CD14-positive monocyte (primary cell): ENCODE results near the gene RNASE7. TPM values are rescaled to one million over a fixed set of nuclear protein-coding genes. Genes with fewer than 3 reads are reported as not detected.

Source experiments
- DNase-seq, 3 donors: peaks; one replicate each; pipeline ENCODE4 v3.0.0-alpha.2; 2011 to 2022
- H2AFZ ChIP-seq: 2 replicates; pipeline ENCODE4 v1.6.0; 2012; ENCODE audit warnings: mild to moderate bottlenecking, low read depth, low read length, inconsistent platforms; ENCODE audit not compliant: insufficient read depth, poor library complexity, severe bottlenecking
- H3K27ac ChIP-seq, 2 donors: 1 replicate in 1 of 2; 2 replicates in 1 of 2; pipeline ENCODE4 v1.5.1; 2012 to 2013; ENCODE audit warnings: low read length in 2 of 2, control low read depth in 1 of 2, inconsistent platforms in 1 of 2, low read depth in 1 of 2, mild to moderate bottlenecking in 1 of 2
- H3K27me3 ChIP-seq, 2 donors: one replicate each; pipeline versions ENCODE4 v1.6.0 to v1.6.1; 2011 to 2013; ENCODE audit warnings: low read length in 2 of 2; ENCODE audit not compliant: control insufficient read depth in 2 of 2, insufficient read depth in 2 of 2
- H3K36me3 ChIP-seq, 2 donors: replicated peaks in 1 of 2; 1 replicate in 1 of 2; 2 replicates in 1 of 2; pipeline versions ENCODE4 v1.5.1 to v1.6.1; 2012 to 2013; ENCODE audit warnings: low read length in 2 of 2, control low read depth in 1 of 2, inconsistent platforms in 1 of 2, mild to moderate bottlenecking in 1 of 2; ENCODE audit not compliant: insufficient read depth in 2 of 2, control insufficient read depth in 1 of 2
- H3K4me1 ChIP-seq, 2 donors: 1 replicate in 1 of 2; 2 replicates in 1 of 2; pipeline versions ENCODE4 v1.5.1 to v1.6.1; 2012 to 2013; ENCODE audit warnings: low read length in 2 of 2, control low read depth in 1 of 2, inconsistent platforms in 1 of 2, mild to moderate bottlenecking in 1 of 2, moderate library complexity in 1 of 2; ENCODE audit not compliant: insufficient read depth in 2 of 2, control insufficient read depth in 1 of 2
- H3K4me2 ChIP-seq: replicated peaks from 2 replicates; pipeline ENCODE3; 2012; ENCODE audit warnings: low read length, moderate library complexity, mild to moderate bottlenecking; ENCODE audit not compliant: poor library complexity, severe bottlenecking; ENCODE audit errors: extremely low read depth
- H3K4me3 ChIP-seq, 3 experiments: fragments of 200-600 bp in 1 of 3; sonication (generic) in 1 of 3; replicated peaks in 1 of 3; 1 replicate in 2 of 3; 2 replicates in 1 of 3; pipeline ENCODE4 v1.5.1; 2011 to 2013; ENCODE audit warnings: low read length in 3 of 3, mild to moderate bottlenecking in 3 of 3, control low read depth in 2 of 3, low read depth in 2 of 3, inconsistent platforms in 1 of 3, moderate library complexity in 1 of 3
- H3K79me2 ChIP-seq: 2 replicates; pipeline ENCODE4 v1.6.0; 2012; ENCODE audit warnings: mild to moderate bottlenecking, control low read depth, inconsistent platforms, low read length, moderate library complexity; ENCODE audit not compliant: insufficient read depth
- H3K9ac ChIP-seq: 2 replicates; pipeline ENCODE4 v1.6.0; 2017; ENCODE audit warnings: low read length, mild to moderate bottlenecking; ENCODE audit not compliant: insufficient read depth, poor library complexity, severe bottlenecking
- H3K9me3 ChIP-seq, 2 donors: replicated peaks in 1 of 2; 1 replicate in 1 of 2; 2 replicates in 1 of 2; pipeline versions ENCODE4 v1.5.1 to v1.6.1; 2012 to 2013; ENCODE audit warnings: low read length in 2 of 2, control low read depth in 1 of 2; ENCODE audit not compliant: control insufficient read depth in 1 of 2, insufficient read depth in 1 of 2
- H4K20me1 ChIP-seq: 2 replicates; pipeline ENCODE4 v1.6.0; 2012; ENCODE audit warnings: mild to moderate bottlenecking, low read length, control low read depth, moderate library complexity; ENCODE audit not compliant: insufficient read depth
- H3K27ac Mint-ChIP-seq, 7 donors: one replicate each; pipeline ENCODE4 v1.8.0; 2020; ENCODE audit warnings: mild to moderate bottlenecking in 7 of 7, mixed read lengths in 7 of 7, moderate library complexity in 6 of 7, inconsistent platforms in 2 of 7
- H3K27me3 Mint-ChIP-seq, 3 donors: one replicate each; pipeline ENCODE4 v1.8.0; 2021 to 2022; ENCODE audit warnings: low read depth in 3 of 3, mild to moderate bottlenecking in 3 of 3, mixed read lengths in 3 of 3, moderate library complexity in 3 of 3, inconsistent platforms in 1 of 3
- H3K36me3 Mint-ChIP-seq, 2 donors: one replicate each; pipeline ENCODE4 v1.8.0; 2020; ENCODE audit warnings: mixed read lengths in 2 of 2, inconsistent platforms in 1 of 2, mild to moderate bottlenecking in 1 of 2
- H3K4me1 Mint-ChIP-seq: one replicate; pipeline ENCODE4 v1.8.0; 2020; ENCODE audit warnings: mild to moderate bottlenecking, mixed read lengths
- H3K4me3 Mint-ChIP-seq, 2 donors: one replicate each; pipeline ENCODE4 v1.8.0; 2020; ENCODE audit warnings: mild to moderate bottlenecking in 2 of 2, mixed read lengths in 2 of 2, moderate library complexity in 1 of 2
- H3K9me3 Mint-ChIP-seq, 7 donors: one replicate each; pipeline ENCODE4 v1.8.0; 2020 to 2022; ENCODE audit warnings: mixed read lengths in 7 of 7, mild to moderate bottlenecking in 6 of 7, moderate library complexity in 6 of 7, inconsistent platforms in 2 of 7
- CTCF ChIP-seq: fragments of 200-600 bp; IDR thresholded peaks from one replicate; pipeline ENCODE4 v1.8.0; 2022; ENCODE audit warnings: antibody characterized with exemption, mild to moderate bottlenecking
- WGBS: methylation state at CpG from one replicate; pipeline ENCODE4 v1.1.5; 2013; ENCODE audit warnings: missing lambda C conversion rate; ENCODE audit not compliant: insufficient coverage; 5-methylcytosine and 5-hydroxymethylcytosine counted together
- intact Hi-C, 2 donors: fragments of 100-400 bp; cut with micrococcal nuclease; formaldehyde crosslinking; loops; one replicate each; pipeline versions ENCODE4 v1.15.0 to v1.15.1; 2023
- polyA plus RNA-seq, 3 donors: library from polyadenylated mRNA; depleted of rRNA in 1 of 3; unstranded in 2 of 3; stranded (reverse) in 1 of 3; fragments of 300-500 nt in 2 of 3; fragments of >200 nt in 1 of 3; fragmentation: Illumina TruSeq in 2 of 3; gene quantifications; 1 replicate in 2 of 3; 2 replicates in 1 of 3; pipeline ENCODE4 v1.2.3, GENCODE V29; 2012 to 2021

Gene RNASE7
- polyA plus RNA-seq, 3 donors = not detected

GRCh38 chr14:21091821-21092272 lies 49.7 kb downstream of the RNASE7 start:
- no peak for TF ChIP-seq CTCF
- intact Hi-C loops = loop anchor here (1.0 to 10.0 kb wide), 5 partner anchors 15 to 407 kb away; partner anchors contain the start of genes ANG (in 1 of the 2) and RNASE4 (in 1 of the 2)
- no peak overlapping the region for H2AFZ ChIP-seq
- no peaks in the 10 kb centered on the region for H3K79me2 ChIP-seq
- no peak overlapping the region for H3K4me2 ChIP-seq
- no peaks in the 10 kb centered on the region for H3K27me3 Mint-ChIP-seq
- no peaks in the 10 kb centered on the region for H3K27me3 ChIP-seq
- peaks cover 21 to 41% of the 10 kb centered on the region in 2 donors for H3K36me3 Mint-ChIP-seq
- peaks cover 14 to 38% of the 10 kb centered on the region in 2 donors for H3K36me3 ChIP-seq
- H3K4me3 ChIP-seq = no peak overlapping the region
- peaks cover 13 to 23% of the 10 kb centered on the region in 2 donors for H3K4me1 ChIP-seq
- H3K27ac ChIP-seq = no peak overlapping the region
- H4K20me1 ChIP-seq = peaks cover 12% of the 10 kb centered on the region
- H3K4me1 Mint-ChIP-seq = peaks cover 20% of the 10 kb centered on the region
- no peak overlapping the region for H3K4me3 Mint-ChIP-seq
- peak overlapping the region in 3 of 7 donors; percentile 47 to 87 (median 59) for H3K27ac Mint-ChIP-seq
- H3K9me3 Mint-ChIP-seq = peaks cover 0 to 4% (median 0%) of the 10 kb centered on the region in 7 donors
- H3K9me3 ChIP-seq = no peaks in the 10 kb centered on the region
- 97% methylated on average over 34 of the region's 42 CpGs for WGBS
- DNase-seq = no peak
- no peak overlapping the region for H3K9ac ChIP-seq

- H3K27ac ChIP-seq = no peak overlapping the region
- no peaks in the 10 kb centered on the region for H3K27me3 ChIP-seq
- H3K4me3 ChIP-seq = no peak overlapping the region
- peaks cover 12% of the 10 kb centered on the region for H4K20me1 ChIP-seq
- peak; percentile 100 for TF ChIP-seq CTCF
- Mint-ChIP-seq H3K9me3 (peaks cover 0 to 4% (median 0%) of the 10 kb centered on the region in 7 donors), H3K36me3 (peaks cover 19 to 37% of the 10 kb centered on the region in 2 donors), H3K4me3 (no peak overlapping the region), H3K27me3 (peaks cover 3 to 5% (median 3%) of the 10 kb centered on the region in 3 donors), H3K27ac (peak overlapping the region in 2 of 7 donors; percentile 15 to 84), H3K4me1 (peaks cover 21% of the 10 kb centered on the region)
- no peaks in the 10 kb centered on the region for H3K9me3 ChIP-seq
- WGBS = 49% methylated on average over 59 of the region's 59 CpGs
- intact Hi-C loops = loop anchor here (1.0 to 10.0 kb wide), 4 partner anchors 14 to 408 kb away; partner anchors contain the start of genes ANG (in 1 of the 2) and RNASE4 (in 1 of the 2)
- H2AFZ ChIP-seq = no peak overlapping the region
- H3K4me1 ChIP-seq = peaks cover 9 to 20% of the 10 kb centered on the region in 2 donors
- H3K36me3 ChIP-seq = peaks cover 14 to 35% of the 10 kb centered on the region in 2 donors
- no peak overlapping the region for H3K9ac ChIP-seq
- peak; percentile 75 to 85 (median 81) for DNase-seq
- H3K4me2 ChIP-seq = no peak overlapping the region
- H3K79me2 ChIP-seq = no peaks in the 10 kb centered on the region
Measured at GRCh38 chr14:21092273-21093011, 50.3 kb downstream of the RNASE7 start.
